HG02642 (cell line): Measurements from ENCODE around the gene FLT3LG.

Experiments
- ATAC-seq: cut with Tn5 transposase; IDR thresholded peaks from one replicate; pipeline ENCODE4 v1.9.1; 2021; ENCODE audit warnings: mild to moderate bottlenecking; ENCODE audit not compliant: unreplicated experiment, poor library complexity

FLT3LG gene

GRCh38 chr19:49487277-49488045 is 13.4 kb downstream of the FLT3LG start, which contains the start of gene RPL13A:
Gene RPL13A (plus strand): TSS chr19:49487608. CDS start chr19:49487630, 22 bp downstream.
- peak; percentile 96 for ATAC-seq

DNA sequence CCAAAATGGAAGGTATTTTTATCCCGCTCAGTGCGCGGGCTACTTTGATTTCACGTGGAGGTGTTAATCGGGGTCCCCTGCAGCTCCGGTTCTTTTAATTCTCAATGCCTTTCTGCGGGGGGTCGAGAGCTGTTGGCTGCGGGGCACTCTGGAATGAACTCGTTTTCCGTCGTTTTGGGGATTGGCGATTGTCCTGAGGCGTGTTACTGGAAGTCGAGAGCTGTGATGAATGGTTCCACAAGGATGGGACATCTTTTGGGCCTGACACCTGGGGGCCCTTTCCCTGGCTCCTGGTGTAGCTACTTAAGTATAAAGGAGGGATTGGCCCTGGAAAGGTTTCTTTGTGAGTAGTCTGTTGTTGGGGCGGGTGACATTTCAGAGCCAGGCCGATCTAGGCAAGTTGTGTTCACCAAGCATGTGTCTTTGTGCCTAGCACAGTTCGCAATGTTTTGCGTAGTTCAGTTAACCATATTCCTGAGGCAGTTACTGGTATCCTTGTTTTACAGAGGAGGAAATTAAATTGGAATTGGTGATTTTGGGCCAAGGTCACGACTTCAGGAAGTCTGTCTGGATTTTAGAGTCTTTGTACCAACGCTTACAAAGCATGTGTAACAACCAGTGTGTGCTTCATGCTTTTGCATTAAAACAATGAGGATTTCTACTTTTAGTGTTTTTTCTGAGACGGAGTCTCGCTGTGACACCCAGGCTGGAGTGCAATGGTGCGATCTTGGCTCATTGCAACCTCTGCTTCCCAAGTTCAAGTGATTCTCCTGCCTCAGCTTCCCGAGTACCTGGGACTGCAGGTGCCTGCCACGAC is 14.2 kb downstream of the FLT3LG start:
- ATAC-seq: no peak

DNA sequence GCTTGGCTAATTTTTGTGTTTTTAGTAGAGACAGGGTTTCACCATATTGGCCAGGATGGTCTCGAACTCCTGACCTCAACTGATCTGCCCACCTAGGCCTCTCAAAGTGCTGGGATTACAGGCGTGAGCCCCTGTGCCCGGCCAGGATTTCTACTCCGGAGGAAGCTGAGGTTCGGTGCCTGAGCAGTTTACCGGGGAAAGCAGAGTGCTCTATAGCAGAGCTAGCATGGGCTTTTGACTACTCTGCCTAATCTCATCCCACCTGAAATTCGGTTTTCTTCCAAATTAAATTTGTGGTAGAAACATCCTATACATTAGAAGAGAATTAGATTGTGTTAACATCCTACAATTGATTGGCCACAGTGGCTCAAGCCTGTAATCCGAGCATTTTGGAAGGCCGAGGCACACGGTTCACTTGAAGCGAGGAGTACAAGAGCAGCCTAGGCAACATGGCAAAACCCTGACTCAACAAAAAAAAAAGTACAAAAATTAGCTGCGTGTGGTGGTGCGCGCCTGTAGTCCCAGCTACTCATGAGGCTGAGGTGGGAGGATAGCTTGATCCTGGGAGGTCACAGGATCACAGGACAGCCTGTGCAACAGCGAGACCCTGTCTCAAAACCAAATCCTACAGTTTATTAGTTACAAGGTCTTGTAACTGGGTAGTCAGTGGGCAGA is 15.0 kb downstream of the FLT3LG start:
- no peak for ATAC-seq

DNA sequence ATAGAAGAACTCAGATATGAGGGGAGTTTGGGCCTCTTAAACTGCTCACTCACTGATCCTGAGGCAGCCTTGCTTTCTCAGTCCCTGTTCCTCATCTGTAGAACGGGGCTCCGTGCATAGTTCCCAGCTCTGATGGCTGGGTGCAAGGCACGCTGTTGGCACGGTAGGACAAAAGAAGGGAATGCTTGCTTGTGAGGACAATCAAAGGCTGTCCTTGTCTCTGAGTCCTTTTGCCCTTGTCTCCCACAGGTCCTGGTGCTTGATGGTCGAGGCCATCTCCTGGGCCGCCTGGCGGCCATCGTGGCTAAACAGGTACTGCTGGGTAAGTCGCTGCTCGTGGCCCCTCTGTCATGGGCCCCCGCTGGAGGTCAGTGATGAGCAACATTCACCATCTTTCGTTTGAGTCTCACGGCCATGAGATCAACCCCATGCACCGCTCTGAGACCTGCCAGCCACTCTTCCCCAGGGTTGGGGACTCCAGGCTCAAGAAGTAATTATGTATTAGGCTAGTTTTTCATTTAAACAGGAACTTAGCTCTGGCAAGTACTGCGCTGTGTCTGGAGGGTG is 15.7 kb downstream of the FLT3LG start:
- ATAC-seq: no peak

GRCh38 chr19:49490287-49491029 is 16.4 kb downstream of the FLT3LG start:
- ATAC-seq: no peak

DNA sequence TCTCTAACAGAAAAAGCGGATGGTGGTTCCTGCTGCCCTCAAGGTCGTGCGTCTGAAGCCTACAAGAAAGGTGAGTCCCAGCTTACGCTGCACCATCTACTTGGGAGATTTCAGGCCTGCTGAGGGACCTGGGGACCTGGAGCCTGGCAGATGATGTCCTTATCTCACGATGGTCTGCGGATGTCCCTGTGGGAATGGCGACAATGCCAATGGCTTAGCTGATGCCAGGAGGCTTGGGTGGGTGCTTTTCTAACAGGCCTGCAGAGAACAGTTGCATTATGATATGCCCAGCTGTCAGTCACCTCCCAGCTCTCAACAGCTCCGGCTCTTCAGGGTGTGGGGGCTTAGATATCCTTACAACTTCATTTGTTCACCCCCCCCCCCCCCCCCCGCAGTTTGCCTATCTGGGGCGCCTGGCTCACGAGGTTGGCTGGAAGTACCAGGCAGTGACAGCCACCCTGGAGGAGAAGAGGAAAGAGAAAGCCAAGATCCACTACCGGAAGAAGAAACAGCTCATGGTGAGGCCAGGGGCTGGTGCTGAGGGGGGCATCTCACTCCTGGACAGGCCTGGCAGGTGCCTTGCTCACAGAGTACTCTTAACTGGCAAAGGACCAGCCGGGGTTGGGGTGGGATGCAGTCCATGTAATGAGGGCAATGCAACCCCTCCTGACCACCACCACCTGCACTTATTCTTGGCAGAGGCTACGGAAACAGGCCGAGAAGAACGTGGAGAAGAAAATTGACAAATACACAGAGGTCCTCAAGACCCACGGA is 17.2 kb downstream of the FLT3LG start:
- no peak for ATAC-seq

DNA sequence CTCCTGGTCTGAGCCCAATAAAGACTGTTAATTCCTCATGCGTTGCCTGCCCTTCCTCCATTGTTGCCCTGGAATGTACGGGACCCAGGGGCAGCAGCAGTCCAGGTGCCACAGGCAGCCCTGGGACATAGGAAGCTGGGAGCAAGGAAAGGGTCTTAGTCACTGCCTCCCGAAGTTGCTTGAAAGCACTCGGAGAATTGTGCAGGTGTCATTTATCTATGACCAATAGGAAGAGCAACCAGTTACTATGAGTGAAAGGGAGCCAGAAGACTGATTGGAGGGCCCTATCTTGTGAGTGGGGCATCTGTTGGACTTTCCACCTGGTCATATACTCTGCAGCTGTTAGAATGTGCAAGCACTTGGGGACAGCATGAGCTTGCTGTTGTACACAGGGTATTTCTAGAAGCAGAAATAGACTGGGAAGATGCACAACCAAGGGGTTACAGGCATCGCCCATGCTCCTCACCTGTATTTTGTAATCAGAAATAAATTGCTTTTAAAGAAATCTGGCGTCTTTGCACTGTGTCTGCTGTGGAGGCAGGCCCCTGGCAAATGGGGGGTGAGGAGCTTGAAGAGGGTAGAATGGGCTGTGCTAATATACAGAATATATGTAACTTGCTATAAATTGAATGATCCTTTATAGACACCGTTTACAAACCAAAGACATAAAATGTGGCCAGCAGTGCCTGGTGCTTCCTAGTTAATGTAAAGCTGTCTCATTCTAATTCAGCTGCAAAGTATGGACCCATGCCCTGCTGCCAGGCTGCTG is 18.0 kb downstream of the FLT3LG start:
- no peak for ATAC-seq

GRCh38 chr19:49492573-49493405 is 18.8 kb downstream of the FLT3LG start:
- no peak for ATAC-seq

DNA sequence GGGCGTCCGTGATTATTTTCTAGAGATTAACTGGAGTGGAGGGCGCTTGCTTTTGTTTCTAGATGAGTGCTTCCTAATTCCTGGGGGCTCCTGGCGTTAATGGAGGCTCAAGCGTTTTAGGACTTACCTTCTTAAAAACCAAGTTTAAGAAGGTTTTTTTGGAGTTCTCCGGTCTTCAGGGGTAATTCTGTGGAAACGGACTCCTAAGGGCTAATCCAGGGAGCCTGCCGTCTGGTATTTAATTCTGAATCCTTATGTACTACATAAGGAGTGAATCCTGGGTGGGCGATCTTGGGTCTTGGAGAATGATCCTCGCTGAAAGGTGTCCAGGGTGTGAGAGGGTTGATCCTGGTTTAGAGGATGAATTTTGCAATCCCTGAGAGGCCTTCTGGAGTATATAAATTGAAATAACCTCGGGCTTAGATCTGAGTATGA is 22.6 kb downstream of the FLT3LG start:
- no peak for ATAC-seq

GRCh38 chr19:49497047-49497788 is 23.2 kb downstream of the FLT3LG start:
- ATAC-seq: no peak

GRCh38 chr19:49497789-49498103 is 23.7 kb downstream of the FLT3LG start:
- no peak for ATAC-seq

DNA sequence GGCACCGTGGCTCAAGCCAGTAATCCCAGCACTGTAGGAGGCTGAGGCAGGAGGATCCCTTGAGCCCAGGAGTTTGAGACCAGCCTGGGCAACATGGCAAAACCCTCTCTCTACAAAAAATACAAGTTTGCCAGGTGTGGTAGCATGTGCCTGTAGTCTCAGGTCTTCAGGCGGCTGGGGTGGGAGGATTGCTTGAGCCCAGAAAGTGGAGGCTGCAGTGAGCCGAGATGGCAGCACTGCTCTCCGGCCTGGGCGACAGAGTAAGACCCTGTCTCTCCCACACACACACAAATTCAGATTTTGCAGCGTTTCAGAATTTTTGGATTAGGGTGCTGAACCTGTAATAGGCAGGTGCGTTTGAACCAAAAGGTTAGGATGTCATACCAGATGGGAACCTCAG is 24.5 kb downstream of the FLT3LG start:
- no peak for ATAC-seq

GRCh38 chr19:49499030-49499670 is 25.1 kb downstream of the FLT3LG start:
- no peak for ATAC-seq

DNA sequence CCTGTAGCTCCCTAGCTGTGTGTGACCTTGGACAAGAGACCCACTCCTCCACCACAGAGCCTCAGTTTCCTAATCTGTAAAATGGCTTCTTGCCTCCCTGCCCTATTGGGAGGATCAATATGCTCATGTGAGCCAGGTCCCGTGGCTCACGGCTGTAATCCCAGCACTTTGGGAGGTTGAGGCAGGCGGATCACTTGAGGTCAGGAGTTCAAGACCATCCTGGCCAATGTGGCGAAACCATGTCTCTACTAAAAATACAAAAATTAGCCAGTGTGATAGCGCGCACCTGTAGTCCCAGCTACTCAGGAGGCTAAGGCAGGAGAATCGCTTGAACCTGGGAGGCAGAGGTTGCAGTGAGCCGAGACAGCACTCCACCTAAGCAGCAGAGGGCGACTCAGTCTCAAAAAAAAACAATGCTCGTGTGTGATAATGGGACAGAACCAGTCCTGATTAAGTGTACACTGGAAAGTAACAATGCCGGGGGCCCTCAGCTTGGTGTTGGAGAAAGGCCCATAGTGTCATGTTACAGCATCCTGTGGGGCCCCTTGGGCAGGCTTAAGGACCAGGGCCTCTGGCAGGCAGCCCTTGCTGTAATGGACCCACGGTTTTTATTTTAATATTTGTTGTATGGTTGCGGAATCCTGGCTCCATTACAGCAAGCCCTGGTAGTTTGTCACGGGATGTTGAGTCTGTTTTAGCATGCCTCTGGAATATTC is 29.0 kb downstream of the FLT3LG start:
- no peak for ATAC-seq

- no peak for ATAC-seq
Observed at GRCh38 chr19:49503582-49503962, 29.6 kb downstream of the FLT3LG start.

GRCh38 chr19:49506575-49507105 is 32.6 kb downstream of the FLT3LG start:
- no peak for ATAC-seq
